Muscle of back (tissue), 11 donors: Measurements from ENCODE around the gene DPH1. TPM values are rescaled to one million over a fixed set of nuclear protein-coding genes. Genes with fewer than 3 reads are reported as not detected.
A peak's percentile ranks its signal among the peaks of the same experiment; 100 is the strongest.

Source experiments
- DNase-seq, 3 donors: peaks; one replicate each; pipeline versions ENCODE4 v3.0.0 to v3.0.0-alpha.2; 2013
- polyA plus RNA-seq, 10 donors: library from polyadenylated mRNA; unstranded; fragments of 120-200 nt; gene quantifications; one replicate each; pipeline ENCODE4 v1.2.1, GENCODE V29; 2013; ENCODE audit not compliant: insufficient read length in 10 of 10

The DPH1 gene
- polyA plus RNA-seq, 10 donors, result 22.8 to 38.8 (median 26.5) TPM

- DNase-seq, result peak in 2 of 3 donors; percentile 43 to 71
These were observed 4.2 kb upstream of the DPH1 start for GRCh38 chr17:2025622-2026309.

GRCh38 chr17:2027528-2028233 is 2.3 kb upstream of the DPH1 start:
- DNase-seq, result no peak

DNA sequence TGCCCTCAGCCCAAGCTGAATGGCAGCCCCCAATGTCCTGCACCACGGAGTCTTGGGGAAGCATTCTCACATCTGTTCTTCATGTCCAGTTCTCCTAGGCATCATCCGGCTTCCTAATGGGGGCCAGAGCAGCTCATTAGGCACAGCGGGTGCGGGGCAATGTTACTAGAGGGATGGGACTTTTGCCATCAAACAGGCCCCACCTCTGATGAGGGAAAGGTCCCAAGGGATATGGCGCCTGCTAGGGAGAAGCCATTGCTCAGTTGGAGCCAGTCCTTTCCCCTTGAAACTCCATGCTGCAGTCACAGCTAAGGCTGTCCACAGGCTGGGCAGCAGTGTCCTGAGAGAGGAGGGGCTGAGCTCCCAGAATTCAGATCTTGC is 1.7 kb upstream of the DPH1 start:
- DNase-seq, result no peak

DNA sequence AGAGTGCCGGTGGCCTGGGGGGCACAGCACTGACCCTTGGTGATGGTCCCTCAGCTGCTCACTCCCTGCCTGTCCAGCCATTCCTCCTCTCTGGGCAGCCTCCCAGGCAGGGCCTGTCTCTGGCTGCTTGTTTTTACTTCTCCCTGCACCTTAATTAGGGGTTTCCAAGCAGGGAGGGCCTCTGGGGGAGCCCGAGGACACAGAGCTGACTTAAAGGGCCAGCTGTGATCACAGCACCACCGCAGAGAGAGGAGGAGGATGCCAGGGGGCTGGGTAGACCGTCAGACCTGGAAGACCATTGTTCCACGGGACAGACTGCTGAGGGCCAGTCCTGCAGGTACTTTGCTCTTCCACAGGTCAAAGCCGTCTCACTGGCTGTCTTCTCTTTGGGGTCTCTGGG is 1.2 kb upstream of the DPH1 start:
- DNase-seq, result no peak

- DNase-seq, result no peak
These were observed 818 bp downstream of the DPH1 start for GRCh38 chr17:2030779-2031163.

GRCh38 chr17:2033153-2033552 is 3.2 kb downstream of the DPH1 start:
- no peak for DNase-seq

- DNase-seq, result no peak
These were observed 4.2 kb downstream of the DPH1 start for GRCh38 chr17:2034157-2034556.

GRCh38 chr17:2034806-2035540 is 5.0 kb downstream of the DPH1 start:
- peak in 1 of 3 donors; percentile 91 for DNase-seq

DNA sequence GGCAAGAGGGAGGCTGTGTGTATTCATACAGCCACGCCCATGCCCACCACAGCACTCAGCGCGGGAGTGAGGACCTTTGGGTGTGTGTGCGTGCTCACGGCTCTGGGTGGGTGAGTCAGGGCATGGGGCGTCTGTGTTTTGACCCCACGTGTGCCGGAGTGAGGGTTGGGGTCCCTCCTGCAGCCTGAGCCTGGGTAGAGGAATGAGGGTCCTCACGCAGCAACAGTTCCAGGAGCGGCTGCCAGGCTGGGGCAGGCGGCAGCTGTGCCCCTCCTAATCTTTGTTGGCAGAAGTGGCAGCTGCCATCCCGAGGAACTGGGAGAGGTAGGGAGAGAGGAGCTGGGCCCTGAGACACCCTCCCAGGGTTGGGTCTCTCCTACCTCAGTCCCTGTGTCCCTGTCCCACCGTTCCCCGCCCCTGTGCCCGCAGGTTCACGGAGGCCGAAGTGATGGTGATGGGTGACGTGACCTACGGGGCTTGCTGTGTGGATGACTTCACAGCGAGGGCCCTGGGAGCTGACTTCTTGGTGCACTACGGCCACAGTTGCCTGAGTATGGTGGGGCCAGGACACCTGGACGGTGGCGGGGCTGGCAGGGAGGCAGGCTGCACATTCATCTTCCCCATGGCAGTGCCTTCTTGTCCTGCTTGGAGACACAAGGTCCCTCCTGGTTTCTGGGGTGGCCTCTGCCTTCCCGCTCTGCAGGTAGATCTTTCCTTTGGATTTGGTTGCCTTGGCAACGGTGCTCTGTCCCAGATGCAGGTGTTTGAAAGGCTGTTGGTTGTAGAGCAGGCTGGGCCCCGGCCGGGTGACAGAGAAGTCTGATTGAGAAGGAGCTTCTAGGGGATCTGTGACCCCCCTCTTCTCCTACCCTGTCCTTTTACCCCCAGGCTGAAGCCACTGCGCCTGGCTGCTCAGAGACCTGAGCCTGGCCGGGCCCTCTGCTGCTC is 5.9 kb downstream of the DPH1 start:
- DNase-seq, result no peak

DNA sequence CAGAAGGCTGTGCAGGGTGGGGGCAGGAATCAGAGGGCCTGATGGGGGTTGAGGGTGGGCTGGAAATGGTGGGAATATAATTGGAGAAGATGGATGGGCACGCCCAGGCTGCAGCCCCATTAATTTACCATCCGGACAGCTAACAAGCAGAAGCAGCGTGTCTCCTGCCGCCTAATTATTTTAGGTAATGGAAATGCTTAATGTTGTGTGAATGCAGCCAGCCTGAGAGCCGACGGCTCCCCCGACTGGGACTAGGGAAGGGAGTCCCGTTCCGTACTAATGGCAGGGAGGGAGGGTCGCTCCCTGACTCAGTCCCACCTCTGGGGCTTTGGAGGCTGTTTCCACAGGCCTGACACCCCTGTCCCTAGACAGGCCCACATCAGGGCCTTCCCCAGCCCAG is 7.2 kb downstream of the DPH1 start:
- no peak for DNase-seq

- DNase-seq, result no peak
These were observed 10.4 kb downstream of the DPH1 start for GRCh38 chr17:2040219-2040827.

- no peak for DNase-seq
These were observed 11.1 kb downstream of the DPH1 start for GRCh38 chr17:2040942-2041560.

DNA sequence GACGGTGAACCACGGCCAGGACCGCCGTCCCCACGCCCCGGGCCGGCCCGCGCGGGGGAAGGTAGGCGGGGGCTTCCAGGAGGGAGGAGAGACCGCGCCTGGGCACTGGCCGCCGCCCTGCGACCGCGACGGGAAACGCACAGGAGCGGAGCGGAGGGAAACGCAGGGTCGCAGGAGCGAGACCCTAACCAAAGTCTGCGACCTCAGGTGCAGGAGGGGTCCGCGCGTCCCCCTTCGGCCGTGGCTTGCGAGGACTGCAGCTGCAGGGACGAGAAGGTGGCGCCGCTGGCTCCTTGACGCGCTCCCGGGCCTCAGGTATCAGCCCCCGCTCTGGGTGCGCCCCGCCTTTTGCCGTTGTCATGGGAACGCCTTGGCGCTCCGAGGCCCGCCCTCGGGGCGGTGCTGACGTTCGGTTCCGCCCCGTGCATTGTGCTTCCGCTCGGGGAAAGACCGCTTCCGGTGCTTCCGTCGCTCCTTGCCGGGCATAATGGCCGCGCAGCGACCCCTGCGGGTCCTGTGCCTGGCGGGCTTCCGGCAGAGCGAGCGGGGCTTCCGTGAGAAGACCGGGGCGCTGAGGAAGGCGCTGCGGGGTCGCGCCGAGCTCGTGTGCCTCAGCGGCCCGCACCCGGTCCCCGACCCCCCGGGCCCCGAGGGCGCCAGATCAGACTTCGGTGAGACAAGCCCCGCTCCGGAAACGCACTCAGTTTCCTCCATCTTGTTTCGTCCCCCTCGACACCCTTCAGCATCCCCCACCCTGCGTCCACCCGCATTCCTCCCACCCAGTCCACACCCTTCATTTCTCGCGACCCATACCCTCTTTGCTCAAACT is 11.8 kb downstream of the DPH1 start, which contains the start of gene OVCA2:
OVCA2 (plus strand) TSS at position 462 of the 829 bp plus-strand sequence; CDS start at position 488, 26 bp downstream.
- DNase-seq, result peak; percentile 92 to 98 (median 97)

DNA sequence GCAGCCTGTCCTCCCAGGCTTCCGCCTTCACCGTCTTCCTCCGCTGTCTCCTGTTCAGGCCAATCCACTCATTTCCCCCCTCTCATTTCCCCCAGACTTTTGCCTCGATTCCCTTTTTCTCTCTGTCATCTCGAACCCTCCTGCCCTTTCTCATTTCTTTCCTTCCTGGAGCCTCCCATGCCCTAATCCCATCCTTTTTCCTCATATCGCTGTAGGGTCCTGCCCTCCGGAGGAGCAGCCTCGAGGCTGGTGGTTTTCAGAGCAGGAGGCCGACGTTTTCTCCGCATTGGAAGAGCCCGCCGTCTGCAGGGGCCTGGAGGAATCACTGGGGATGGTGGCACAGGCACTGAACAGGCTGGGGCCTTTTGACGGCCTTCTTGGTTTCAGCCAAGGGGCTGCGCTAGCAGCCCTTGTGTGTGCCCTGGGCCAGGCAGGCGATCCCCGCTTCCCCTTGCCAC is 12.5 kb downstream of the DPH1 start:
- no peak for DNase-seq

GRCh38 chr17:2042933-2043332 is 13.0 kb downstream of the DPH1 start:
- DNase-seq, result no peak

GRCh38 chr17:2043785-2044184 is 13.8 kb downstream of the DPH1 start:
- DNase-seq, result no peak

DNA sequence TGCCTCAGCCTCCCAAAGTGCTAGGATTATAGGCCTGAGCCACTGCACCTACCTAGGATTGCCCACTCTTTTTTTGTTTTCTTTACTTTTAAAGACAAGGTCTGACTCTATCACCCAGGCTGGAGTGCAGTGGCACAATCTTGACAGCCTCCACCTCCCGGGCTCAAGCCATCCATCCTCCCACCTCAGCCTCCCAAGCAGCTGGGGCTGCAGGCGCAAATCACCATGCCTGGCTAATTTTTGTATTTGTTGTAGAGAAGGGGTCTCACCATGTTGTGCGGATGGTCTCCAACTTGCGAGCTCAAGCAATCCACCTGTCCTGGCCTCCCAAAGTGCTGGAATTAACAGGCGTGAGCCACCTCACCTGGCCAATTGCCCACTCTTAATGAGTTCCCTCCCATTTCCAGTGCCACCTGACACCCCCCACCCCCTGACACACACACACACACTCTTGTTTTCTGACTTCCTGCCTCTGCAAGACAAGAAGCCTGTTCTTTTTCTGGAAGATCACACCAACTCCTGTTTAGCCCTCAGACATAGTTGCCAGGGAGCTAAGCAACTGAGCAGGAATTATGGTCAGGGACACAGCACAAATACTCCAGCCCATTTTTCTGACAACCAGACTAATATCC is 14.4 kb downstream of the DPH1 start:
- DNase-seq, result no peak

GRCh38 chr17:2047590-2047989 is 17.6 kb downstream of the DPH1 start:
- no peak for DNase-seq

- no peak for DNase-seq
These were observed 18.9 kb downstream of the DPH1 start for GRCh38 chr17:2048805-2049204.
